ENCODE measurements around the gene DOCK2. TPM values are rescaled to one million over a fixed set of nuclear protein-coding genes. Genes with fewer than 3 reads are reported as not detected.

DOCK2 gene
- polyA plus RNA-seq, 1 experiment = 2.0 TPM

DNA sequence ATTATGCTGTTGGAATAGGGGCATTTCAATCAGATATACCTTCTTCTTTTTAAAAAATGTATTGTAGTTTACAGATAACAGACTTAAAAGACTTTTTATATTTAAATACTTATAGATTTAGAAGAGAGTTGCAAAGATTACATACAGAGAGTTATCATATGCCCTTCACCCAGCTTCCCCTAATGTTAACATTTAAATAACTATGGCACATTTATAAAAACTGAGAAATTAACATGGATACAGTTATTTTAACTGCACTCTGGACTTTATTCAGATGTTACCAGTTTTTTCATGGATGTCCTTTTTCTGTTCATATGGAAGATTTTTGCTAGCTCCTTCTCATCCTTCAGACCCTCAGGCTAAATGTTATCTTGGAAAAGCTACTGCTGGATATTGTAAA is 123.2 kb downstream of the DOCK2 start:
- TF ChIP-seq, protein P1, sequence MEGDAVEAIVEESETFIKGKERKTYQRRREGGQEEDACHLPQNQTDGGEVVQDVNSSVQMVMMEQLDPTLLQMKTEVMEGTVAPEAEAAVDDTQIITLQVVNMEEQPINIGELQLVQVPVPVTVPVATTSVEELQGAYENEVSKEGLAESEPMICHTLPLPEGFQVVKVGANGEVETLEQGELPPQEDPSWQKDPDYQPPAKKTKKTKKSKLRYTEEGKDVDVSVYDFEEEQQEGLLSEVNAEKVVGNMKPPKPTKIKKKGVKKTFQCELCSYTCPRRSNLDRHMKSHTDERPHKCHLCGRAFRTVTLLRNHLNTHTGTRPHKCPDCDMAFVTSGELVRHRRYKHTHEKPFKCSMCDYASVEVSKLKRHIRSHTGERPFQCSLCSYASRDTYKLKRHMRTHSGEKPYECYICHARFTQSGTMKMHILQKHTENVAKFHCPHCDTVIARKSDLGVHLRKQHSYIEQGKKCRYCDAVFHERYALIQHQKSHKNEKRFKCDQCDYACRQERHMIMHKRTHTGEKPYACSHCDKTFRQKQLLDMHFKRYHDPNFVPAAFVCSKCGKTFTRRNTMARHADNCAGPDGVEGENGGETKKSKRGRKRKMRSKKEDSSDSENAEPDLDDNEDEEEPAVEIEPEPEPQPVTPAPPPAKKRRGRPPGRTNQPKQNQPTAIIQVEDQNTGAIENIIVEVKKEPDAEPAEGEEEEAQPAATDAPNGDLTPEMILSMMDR (IDR thresholded peaks at IDR 0.05; ENCODE audit: insufficient read depth, low read depth, low read length) = no peak
- POLR2A ChIA-PET = no interaction called here
- CTCF ChIA-PET = interaction anchor here (1.0 to 1.8 kb wide), 4 partner anchors 9 to 220 kb away, joined by 3 to 6 read pairs (median 6); partner anchors contain the start of gene INSYN2B
- no peaks in the 10 kb centered on the region for H3K27me3 ChIP-seq (ENCODE audit: control insufficient read depth, insufficient read depth, low read length)
- DNase-seq (ENCODE audit: low read depth) = no peak
- H3K36me3 ChIP-seq (ENCODE audit: control insufficient read depth, insufficient read depth, low read length) = no peaks in the 10 kb centered on the region
- no peak overlapping the region for H3K4me3 ChIP-seq (ENCODE audit: low read depth, low read length)

- Histone ChIP-seq H3K27me3 (ENCODE audit: control insufficient read depth, insufficient read depth, low read length) (no peaks in the 10 kb centered on the region), H3K36me3 (ENCODE audit: control insufficient read depth, insufficient read depth, low read length) (no peaks in the 10 kb centered on the region), H3K4me3 (ENCODE audit: low read depth, low read length) (no peak overlapping the region)
- TF ChIP-seq, protein P1 (IDR thresholded peaks at IDR 0.05; ENCODE audit: insufficient read depth, low read depth, low read length) = no peak
- CTCF ChIA-PET = interaction anchor here (1.0 to 3.2 kb wide), 2 partner anchors 66 to 218 kb away, joined by 3 to 16 read pairs; partner anchors contain the start of gene INSYN2B
- no peak for DNase-seq (ENCODE audit: low read depth)
- POLR2A ChIA-PET = no interaction called here
These were observed 125.4 kb downstream of the DOCK2 start for GRCh38 chr5:169762338-169763095.

- no peaks in the 10 kb centered on the region for H3K27me3 ChIP-seq (ENCODE audit: control insufficient read depth, insufficient read depth, low read length)
- no peaks in the 10 kb centered on the region for H3K36me3 ChIP-seq (ENCODE audit: control insufficient read depth, insufficient read depth, low read length)
- H3K4me3 ChIP-seq (ENCODE audit: low read depth, low read length) = no peak overlapping the region
- ChIA-PET POLR2A (no interaction called here), CTCF (interaction anchor here (0.5 to 3.2 kb wide), 3 partner anchors 32 to 251 kb away, joined by 3 to 16 read pairs (median 4); partner anchors contain the start of gene INSYN2B)
- TF ChIP-seq, protein P1 (IDR thresholded peaks at IDR 0.05; ENCODE audit: insufficient read depth, low read depth, low read length) = no peak
- no peak for DNase-seq (ENCODE audit: low read depth)
These were observed 126.4 kb downstream of the DOCK2 start for GRCh38 chr5:169763376-169764017.

- ChIA-PET POLR2A (no interaction called here), CTCF (interaction anchor here (0.6 to 3.2 kb wide), 3 partner anchors 32 to 217 kb away, joined by 3 to 16 read pairs (median 5); partner anchors contain the start of gene INSYN2B)
- Histone ChIP-seq H3K27me3 (ENCODE audit: control insufficient read depth, insufficient read depth, low read length) (no peaks in the 10 kb centered on the region), H3K36me3 (ENCODE audit: control insufficient read depth, insufficient read depth, low read length) (no peaks in the 10 kb centered on the region), H3K4me3 (ENCODE audit: low read depth, low read length) (no peak overlapping the region)
- TF ChIP-seq, protein P1 (IDR thresholded peaks at IDR 0.05; ENCODE audit: insufficient read depth, low read depth, low read length) = no peak
- DNase-seq (ENCODE audit: low read depth) = no peak
These were observed 126.9 kb downstream of the DOCK2 start for GRCh38 chr5:169764018-169764378.
